HEK293 (cell line): ENCODE measurements around the gene NEK8.
A peak's percentile ranks its signal among the peaks of the same experiment; 100 is the strongest.

Experiments used
- CTCF ChIA-PET: fragments of 350-600 bp; formaldehyde crosslinking; extraction: SDS; loops from one replicate; lab custom pipeline; 2021; ENCODE audit warnings: antibody characterized with exemption; lab: Yijun Ruan, JAX
- POLR2A ChIA-PET: fragments of 300-600 bp; formaldehyde crosslinking; extraction: SDS; loops from one replicate; lab custom pipeline; 2020; ENCODE audit warnings: antibody characterized with exemption, inconsistent platforms; lab: Yijun Ruan, JAX
- H3K27ac ChIP-seq: fragments of 200-500 bp; sonication (Bioruptor generic); 2 replicates; pipeline ENCODE4 v1.5.1; 2014; ENCODE audit warnings: low read depth, low read length, control low read depth, inconsistent platforms; ENCODE audit errors: extremely low read depth
- H3K36me3 ChIP-seq, 2 experiments: fragments of 200-500 bp in 1 of 2; sonication (Bioruptor generic) in 1 of 2; 1 replicate in 1 of 2; 2 replicates in 1 of 2; pipeline ENCODE4 v1.5.1; 2014 to 2017; ENCODE audit warnings: inconsistent platforms in 2 of 2, low read length in 2 of 2; ENCODE audit not compliant: control insufficient read depth in 2 of 2, insufficient read depth in 1 of 2
- H3K4me1 ChIP-seq: fragments of 200-500 bp; sonication (Bioruptor generic); 2 replicates; pipeline ENCODE4 v1.5.1; 2014; ENCODE audit warnings: mild to moderate bottlenecking, low read length, inconsistent platforms; ENCODE audit not compliant: control insufficient read depth, insufficient read depth
- H3K4me3 ChIP-seq: 2 replicates; pipeline ENCODE4 v1.5.1; 2011; ENCODE audit warnings: low read depth, mild to moderate bottlenecking, control low read depth, low read length, moderate library complexity
- H3K9me3 ChIP-seq: fragments of 200-500 bp; sonication (Bioruptor generic); 2 replicates; pipeline ENCODE4 v1.5.1; 2014; ENCODE audit warnings: low read depth, low read length, inconsistent platforms; ENCODE audit not compliant: control insufficient read depth, insufficient read depth
- ATF2 ChIP-seq: fragments of 450-650 bp; formaldehyde crosslinking; IDR thresholded peaks from 2 replicates; pipeline ENCODE4 v1.5.1; 2016; ENCODE audit warnings: missing biosample characterization, missing genetic modification characterization, low read depth
- BCL11B ChIP-seq: fragments of 450-650 bp; formaldehyde crosslinking; IDR thresholded peaks from 2 replicates; pipeline ENCODE4 v1.5.1; 2016; ENCODE audit warnings: low read depth, missing biosample characterization, missing genetic modification characterization
- ELK4 ChIP-seq: IDR thresholded peaks from 2 replicates; pipeline ENCODE4 v1.6.1; 2011; ENCODE audit warnings: mild to moderate bottlenecking, low read depth, low read length, borderline replicate concordance
- GLIS1 ChIP-seq: fragments of 450-650 bp; formaldehyde crosslinking; IDR thresholded peaks from 2 replicates; pipeline ENCODE4 v1.5.1; 2016; ENCODE audit warnings: missing biosample characterization, missing genetic modification characterization
- GLIS2 ChIP-seq: fragments of 450-650 bp; formaldehyde crosslinking; IDR thresholded peaks from 2 replicates; pipeline ENCODE4 v1.5.1; 2016; ENCODE audit warnings: missing biosample characterization, missing genetic modification characterization
- INSM2 ChIP-seq: fragments of 450-650 bp; formaldehyde crosslinking; IDR thresholded peaks from 2 replicates; pipeline ENCODE4 v1.5.1; 2016; ENCODE audit warnings: missing biosample characterization, missing genetic modification characterization
- KLF10 ChIP-seq: fragments of 450-650 bp; IDR thresholded peaks from 2 replicates; pipeline ENCODE4 v1.5.1; 2018; ENCODE audit warnings: missing biosample characterization, mild to moderate bottlenecking, missing genetic modification characterization
- KLF8 ChIP-seq: fragments of 450-650 bp; formaldehyde crosslinking; IDR thresholded peaks from 2 replicates; pipeline ENCODE4 v1.5.1; 2016; ENCODE audit warnings: missing biosample characterization, missing genetic modification characterization
- MEIS1 ChIP-seq: sonication (generic); formaldehyde crosslinking; IDR thresholded peaks from 2 replicates; pipeline ENCODE4 v1.8.1; 2022; ENCODE audit warnings: missing genetic modification reagents, mild to moderate bottlenecking, borderline replicate concordance
- PATZ1 ChIP-seq: fragments of 450-650 bp; formaldehyde crosslinking; IDR thresholded peaks from 2 replicates; pipeline ENCODE4 v1.5.1; 2016; ENCODE audit warnings: missing biosample characterization, missing genetic modification characterization
- SCRT1 ChIP-seq: fragments of 450-650 bp; formaldehyde crosslinking; IDR thresholded peaks from 2 replicates; pipeline ENCODE4 v1.5.1; 2016; ENCODE audit warnings: missing biosample characterization, missing genetic modification characterization, borderline replicate concordance
- SP3 ChIP-seq: fragments of 450-650 bp; formaldehyde crosslinking; IDR thresholded peaks from 2 replicates; pipeline ENCODE4 v1.5.1; 2016; ENCODE audit warnings: missing biosample characterization, missing genetic modification characterization
- SP7 ChIP-seq: fragments of 450-650 bp; formaldehyde crosslinking; IDR thresholded peaks from 2 replicates; pipeline ENCODE4 v1.5.1; 2016; ENCODE audit warnings: missing biosample characterization, missing genetic modification characterization
- YY1 ChIP-seq: fragments of 450-650 bp; formaldehyde crosslinking; IDR thresholded peaks from 2 replicates; pipeline ENCODE4 v1.5.1; 2018; ENCODE audit warnings: missing biosample characterization, missing genetic modification characterization
- ZBTB21 ChIP-seq: fragments of 450-650 bp; formaldehyde crosslinking; IDR thresholded peaks from 2 replicates; pipeline ENCODE4 v1.5.1; 2017; ENCODE audit warnings: missing biosample characterization, missing genetic modification characterization
- ZBTB7A ChIP-seq: fragments of 450-650 bp; formaldehyde crosslinking; IDR thresholded peaks from 2 replicates; pipeline ENCODE4 v1.5.1; 2016; ENCODE audit warnings: low read depth, missing biosample characterization, missing genetic modification characterization
- ZEB2 ChIP-seq: fragments of 450-650 bp; formaldehyde crosslinking; IDR thresholded peaks from 2 replicates; pipeline ENCODE4 v1.5.1; 2016; ENCODE audit warnings: missing biosample characterization, missing genetic modification characterization
- ZFHX2 ChIP-seq: fragments of 450-650 bp; formaldehyde crosslinking; conservative IDR thresholded peaks from 2 replicates; pipeline ENCODE4 v1.5.1; 2016; ENCODE audit warnings: missing biosample characterization, missing genetic modification characterization
- ZIC2 ChIP-seq: fragments of 450-650 bp; formaldehyde crosslinking; IDR thresholded peaks from 2 replicates; pipeline ENCODE4 v1.5.1; 2016; ENCODE audit warnings: missing biosample characterization, missing genetic modification characterization
- ZNF211 ChIP-seq: fragments of 450-650 bp; formaldehyde crosslinking; IDR thresholded peaks from 2 replicates; pipeline ENCODE4 v1.5.1; 2016; ENCODE audit warnings: low read depth, missing biosample characterization, missing genetic modification characterization
- ZNF302 ChIP-seq: fragments of 450-650 bp; formaldehyde crosslinking; IDR thresholded peaks from 2 replicates; pipeline ENCODE4 v1.5.1; 2016; ENCODE audit warnings: missing biosample characterization, missing genetic modification characterization, low read depth
- ZNF335 ChIP-seq: fragments of 450-650 bp; formaldehyde crosslinking; conservative IDR thresholded peaks from 2 replicates; pipeline ENCODE4 v1.5.1; 2016; ENCODE audit warnings: missing biosample characterization, missing genetic modification characterization
- ZNF548 ChIP-seq: fragments of 450-650 bp; formaldehyde crosslinking; IDR thresholded peaks from 2 replicates; pipeline ENCODE4 v1.5.1; 2016; ENCODE audit warnings: missing biosample characterization, missing genetic modification characterization
- ZNF555 ChIP-seq: fragments of 450-650 bp; formaldehyde crosslinking; conservative IDR thresholded peaks from 2 replicates; pipeline ENCODE4 v1.5.1; 2017; ENCODE audit warnings: missing biosample characterization, mild to moderate bottlenecking, missing genetic modification characterization, inconsistent platforms
- ZNF585B ChIP-seq: fragments of 450-650 bp; formaldehyde crosslinking; IDR thresholded peaks from 2 replicates; pipeline ENCODE4 v1.5.1; 2016; ENCODE audit warnings: missing biosample characterization, missing genetic modification characterization
- ZNF629 ChIP-seq: fragments of 450-650 bp; formaldehyde crosslinking; IDR thresholded peaks from 2 replicates; pipeline ENCODE4 v1.5.1; 2017; ENCODE audit warnings: missing biosample characterization, missing genetic modification characterization
- ZNF654 ChIP-seq: fragments of 450-650 bp; formaldehyde crosslinking; IDR thresholded peaks from 2 replicates; pipeline ENCODE4 v1.5.1; 2016; ENCODE audit warnings: low read depth, missing biosample characterization, missing genetic modification characterization
- ZNF76 ChIP-seq: fragments of 450-650 bp; formaldehyde crosslinking; IDR thresholded peaks from 2 replicates; pipeline ENCODE4; 2016; ENCODE audit warnings: low read depth, missing biosample characterization, missing genetic modification characterization, borderline replicate concordance
- ZNF843 ChIP-seq: fragments of 450-650 bp; formaldehyde crosslinking; IDR thresholded peaks from 2 replicates; pipeline ENCODE4 v1.5.1; 2016; ENCODE audit warnings: missing biosample characterization, missing genetic modification characterization
- ZSCAN30 ChIP-seq: fragments of 450-650 bp; IDR thresholded peaks from 2 replicates; pipeline ENCODE4 v1.5.1; 2018; ENCODE audit warnings: missing biosample characterization, mild to moderate bottlenecking, missing genetic modification characterization, moderate library complexity
- ZXDB ChIP-seq: fragments of 450-650 bp; formaldehyde crosslinking; IDR thresholded peaks from 2 replicates; pipeline ENCODE4 v1.5.1; 2016; ENCODE audit warnings: missing biosample characterization, missing genetic modification characterization

Gene NEK8

GRCh38 chr17:28744104-28744971, 15.8 kb downstream of the NEK8 start:
- H3K4me3 ChIP-seq = peak overlapping the region; percentile 69
- peaks cover 11% of the 10 kb centered on the region; the same call in 1 of the 2 replicates for H3K4me1 ChIP-seq
- peak overlapping the region; percentile 94 for H3K27ac ChIP-seq
- H3K9me3 ChIP-seq = no peaks in the 10 kb centered on the region
- ChIA-PET POLR2A (interaction anchor here (0.6 to 14.1 kb wide), 16 partner anchors 9 to 207 kb away, joined by 3 to 448 read pairs (median 4); partner anchors contain the start of genes FAM222B, NEK8, PHF12 and RPL23A), CTCF (interaction anchor here (0.6 to 16.7 kb wide), 5 partner anchors 19 to 174 kb away, joined by 3 to 445 read pairs (median 6); partner anchors contain the start of genes NEK8, RPL23A and TLCD1)
- peaks cover 3 to 59% of the 10 kb centered on the region in 2 experiments; a peak in 2 of 3 replicates for H3K36me3 ChIP-seq
- TF ChIP-seq ATF2 (tag by site-specific recombination) (peak; percentile 95), ZNF548 (tag by site-specific recombination) (no peak), ZNF629 (tag by site-specific recombination) (peak; percentile 99), GLIS1 (tag by site-specific recombination) (peak; percentile 51), ZNF585B (tag by site-specific recombination) (no peak), ZEB2 (tag by site-specific recombination) (peak; percentile 65; the same call in 1 of the 2 replicates), MEIS1 (0 out of 2 replicates have a peak, but pooled peaks have one; percentile 1), ZNF843 (tag by site-specific recombination) (no peak), ZIC2 (tag by site-specific recombination) (no peak), ZNF654 (no peak), ZSCAN30 (peak; percentile 32; the same call in 1 of the 2 replicates), PATZ1 (tag by site-specific recombination) (peak; percentile 71), KLF10 (tag by site-specific recombination) (peak; percentile 14; the same call in 1 of the 2 replicates), ZBTB7A (tag by site-specific recombination) (peak; percentile 93), INSM2 (peak; percentile 56; the same call in 1 of the 2 replicates), SCRT1 (tag by site-specific recombination) (no peak), ZNF302 (no peak), ZNF76 (tag by site-specific recombination) (0 out of 2 replicates have a peak, but pooled peaks have one; percentile 52), SP7 (tag by site-specific recombination) (no peak), ZNF211 (tag by site-specific recombination) (no peak), BCL11B (peak; percentile 57; the same call in 1 of the 2 replicates), ZNF555 (tag by site-specific recombination) (no peak), KLF8 (tag by site-specific recombination) (peak; percentile 89), ELK4 (no peak), GLIS2 (tag by site-specific recombination) (peak; percentile 86), SP3 (tag by site-specific recombination) (peak; percentile 43), ZXDB (peak; percentile 19; the same call in 1 of the 2 replicates), YY1 (peak; percentile 37; the same call in 1 of the 2 replicates), ZFHX2 (tag by site-specific recombination) (no peak), ZBTB21 (tag by site-specific recombination) (peak; percentile 99), ZNF335 (peak; percentile 75)
